VCaP (cell line): ENCODE measurements around the gene PPP6R2.

Experiments
- H3K27ac ChIP-seq: fragments of 450-650 bp; 2 replicates; pipeline ENCODE4 v1.5.1; 2017
- TF ChIP-seq, protein P1 (sequence below): fragments of 450-650 bp; conservative IDR thresholded peaks from 2 replicates; pipeline ENCODE4 v1.5.1; 2017; ENCODE audit warnings: mild to moderate bottlenecking, moderate library complexity

Gene PPP6R2

DNA sequence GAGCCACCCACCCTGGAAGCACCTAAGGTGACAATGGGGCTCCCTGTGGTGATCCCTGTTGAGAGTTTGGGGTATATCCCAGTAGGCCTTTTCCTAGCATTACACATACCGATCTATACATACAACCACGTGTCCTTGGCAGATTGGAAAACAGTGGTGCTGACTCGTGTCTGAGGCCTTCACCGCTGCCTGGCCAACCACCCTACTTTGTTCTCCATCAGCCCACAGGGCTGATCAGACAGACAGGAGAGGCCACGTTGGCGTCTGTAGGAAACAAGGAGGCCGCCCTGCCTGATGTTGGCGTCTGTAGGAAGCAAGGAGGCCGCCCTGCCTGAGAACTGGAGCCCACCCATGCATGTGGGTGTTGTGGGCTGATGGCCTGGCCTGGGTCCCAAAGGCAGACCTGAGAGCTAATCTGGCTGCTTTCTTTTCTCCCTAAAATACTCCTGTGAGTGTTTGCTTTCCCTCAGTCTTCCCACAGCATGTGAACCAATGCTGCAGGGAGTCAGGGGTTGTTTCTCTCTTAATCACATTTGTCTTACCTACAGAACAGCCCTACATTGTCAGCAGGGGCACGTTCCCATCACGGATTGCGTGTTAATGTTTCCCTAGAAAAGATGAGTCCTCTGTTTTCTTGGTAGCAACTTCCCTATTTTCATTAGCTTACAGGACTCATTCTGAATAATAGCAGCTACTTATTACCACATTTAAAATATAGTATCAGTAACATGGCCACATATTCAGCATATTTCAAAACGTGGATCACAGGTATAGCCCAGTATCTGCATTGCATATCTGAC is 74.5 kb downstream of the PPP6R2 start:
- TF ChIP-seq, protein P1, sequence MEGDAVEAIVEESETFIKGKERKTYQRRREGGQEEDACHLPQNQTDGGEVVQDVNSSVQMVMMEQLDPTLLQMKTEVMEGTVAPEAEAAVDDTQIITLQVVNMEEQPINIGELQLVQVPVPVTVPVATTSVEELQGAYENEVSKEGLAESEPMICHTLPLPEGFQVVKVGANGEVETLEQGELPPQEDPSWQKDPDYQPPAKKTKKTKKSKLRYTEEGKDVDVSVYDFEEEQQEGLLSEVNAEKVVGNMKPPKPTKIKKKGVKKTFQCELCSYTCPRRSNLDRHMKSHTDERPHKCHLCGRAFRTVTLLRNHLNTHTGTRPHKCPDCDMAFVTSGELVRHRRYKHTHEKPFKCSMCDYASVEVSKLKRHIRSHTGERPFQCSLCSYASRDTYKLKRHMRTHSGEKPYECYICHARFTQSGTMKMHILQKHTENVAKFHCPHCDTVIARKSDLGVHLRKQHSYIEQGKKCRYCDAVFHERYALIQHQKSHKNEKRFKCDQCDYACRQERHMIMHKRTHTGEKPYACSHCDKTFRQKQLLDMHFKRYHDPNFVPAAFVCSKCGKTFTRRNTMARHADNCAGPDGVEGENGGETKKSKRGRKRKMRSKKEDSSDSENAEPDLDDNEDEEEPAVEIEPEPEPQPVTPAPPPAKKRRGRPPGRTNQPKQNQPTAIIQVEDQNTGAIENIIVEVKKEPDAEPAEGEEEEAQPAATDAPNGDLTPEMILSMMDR, result no peak
- no peak overlapping the region for H3K27ac ChIP-seq

DNA sequence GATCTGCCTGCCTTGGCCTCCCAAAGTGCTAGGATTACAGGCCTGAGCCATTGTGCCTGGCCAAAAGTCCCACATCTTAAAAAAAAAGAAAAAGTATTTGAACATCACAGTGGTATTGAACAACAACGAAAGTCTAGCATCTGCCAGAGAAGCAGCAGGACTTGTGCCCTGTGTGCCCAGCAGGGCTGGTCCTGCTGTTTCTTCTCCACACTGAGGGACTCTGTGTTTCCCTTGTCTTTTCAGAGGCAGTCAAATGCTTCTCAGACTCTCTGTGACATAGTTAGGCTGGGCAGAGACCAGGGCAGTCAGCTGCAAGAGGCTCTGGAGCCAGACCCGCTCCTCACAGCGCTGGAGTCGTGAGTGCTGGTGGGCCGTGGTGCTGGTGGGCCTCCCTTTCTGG is 75.5 kb downstream of the PPP6R2 start:
- TF ChIP-seq, protein P1, result no peak
- H3K27ac ChIP-seq, result no peak overlapping the region

DNA sequence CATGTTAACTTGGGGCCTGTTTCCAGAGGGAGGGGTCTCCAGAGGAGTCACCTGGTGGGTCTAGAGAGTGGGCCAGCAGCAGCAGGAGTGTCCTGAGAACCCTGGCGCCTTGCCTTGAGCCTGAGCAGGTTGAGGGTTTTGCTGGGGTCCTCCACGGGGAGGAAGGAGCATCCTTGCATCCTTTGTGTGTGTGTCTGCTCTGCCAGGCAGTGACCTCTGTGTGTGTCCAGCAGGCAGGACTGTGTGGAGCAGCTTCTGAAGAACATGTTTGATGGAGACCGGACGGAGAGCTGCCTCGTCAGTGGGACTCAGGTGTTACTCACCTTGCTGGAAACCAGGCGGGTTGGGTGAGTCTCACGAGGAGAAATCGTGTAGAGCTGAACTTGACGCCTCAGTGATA is 76.0 kb downstream of the PPP6R2 start:
- TF ChIP-seq, protein P1, result no peak
- no peak overlapping the region for H3K27ac ChIP-seq

DNA sequence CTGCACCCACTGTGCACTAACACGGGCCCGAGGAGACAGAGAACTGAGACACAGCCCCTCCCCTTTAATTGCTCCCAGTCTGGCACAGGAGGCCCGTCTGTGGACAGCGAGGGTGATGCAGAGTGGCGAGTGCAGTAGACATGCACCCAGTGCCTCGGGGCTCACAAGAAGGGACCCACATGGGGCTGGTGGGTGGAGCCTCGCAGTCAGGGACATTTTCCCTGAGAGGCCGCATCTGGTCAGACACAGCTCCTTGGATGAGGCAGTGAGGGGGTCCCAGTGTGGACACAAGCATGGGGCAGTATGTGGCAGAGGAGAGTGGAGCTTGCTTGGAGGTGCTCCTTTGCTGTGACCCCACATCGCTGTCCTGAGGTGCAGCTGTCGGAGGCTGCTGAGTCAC is 76.9 kb downstream of the PPP6R2 start:
- H3K27ac ChIP-seq, result no peak overlapping the region
- TF ChIP-seq, protein P1, result no peak

DNA sequence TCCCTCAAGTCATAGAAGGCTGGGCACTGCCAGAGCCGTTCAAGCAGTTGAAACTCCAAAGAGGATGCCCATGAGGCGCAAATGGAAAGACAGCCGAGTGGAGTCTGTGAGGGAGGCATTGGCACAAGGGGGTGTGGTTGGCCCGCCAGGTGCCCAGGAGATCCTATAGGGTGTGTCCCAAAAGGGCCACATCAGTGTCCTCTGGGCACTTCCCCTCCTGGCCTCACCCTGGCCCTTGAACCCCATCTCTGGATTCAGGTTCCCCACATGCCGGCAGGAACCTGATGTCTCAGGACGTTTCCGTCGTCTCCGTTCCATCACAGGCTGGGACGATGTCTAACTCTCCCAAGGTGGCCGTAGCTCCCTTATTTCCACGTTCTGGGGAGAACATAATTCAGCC is 77.5 kb downstream of the PPP6R2 start:
- TF ChIP-seq, protein P1, result no peak
- H3K27ac ChIP-seq, result no peak overlapping the region

DNA sequence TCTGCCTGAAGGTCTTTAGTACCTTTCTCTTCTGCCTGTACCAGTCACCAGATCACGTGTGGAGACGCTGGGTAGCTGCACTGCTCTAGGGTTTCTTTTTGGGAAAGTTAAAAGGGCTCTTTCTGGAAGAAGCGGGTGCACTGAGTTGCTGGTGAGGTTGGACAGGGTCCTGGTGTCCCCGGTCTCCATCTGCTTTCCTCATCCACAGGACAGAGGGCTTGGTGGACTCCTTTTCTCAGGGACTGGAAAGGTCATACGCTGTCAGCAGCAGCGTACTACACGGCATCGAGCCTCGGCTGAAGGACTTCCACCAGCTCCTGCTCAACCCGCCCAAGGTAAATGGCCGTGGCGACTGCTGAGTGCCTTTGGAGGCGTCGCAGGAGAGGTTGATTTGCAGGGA is 78.9 kb downstream of the PPP6R2 start:
- no peak overlapping the region for H3K27ac ChIP-seq
- TF ChIP-seq, protein P1, result no peak

DNA sequence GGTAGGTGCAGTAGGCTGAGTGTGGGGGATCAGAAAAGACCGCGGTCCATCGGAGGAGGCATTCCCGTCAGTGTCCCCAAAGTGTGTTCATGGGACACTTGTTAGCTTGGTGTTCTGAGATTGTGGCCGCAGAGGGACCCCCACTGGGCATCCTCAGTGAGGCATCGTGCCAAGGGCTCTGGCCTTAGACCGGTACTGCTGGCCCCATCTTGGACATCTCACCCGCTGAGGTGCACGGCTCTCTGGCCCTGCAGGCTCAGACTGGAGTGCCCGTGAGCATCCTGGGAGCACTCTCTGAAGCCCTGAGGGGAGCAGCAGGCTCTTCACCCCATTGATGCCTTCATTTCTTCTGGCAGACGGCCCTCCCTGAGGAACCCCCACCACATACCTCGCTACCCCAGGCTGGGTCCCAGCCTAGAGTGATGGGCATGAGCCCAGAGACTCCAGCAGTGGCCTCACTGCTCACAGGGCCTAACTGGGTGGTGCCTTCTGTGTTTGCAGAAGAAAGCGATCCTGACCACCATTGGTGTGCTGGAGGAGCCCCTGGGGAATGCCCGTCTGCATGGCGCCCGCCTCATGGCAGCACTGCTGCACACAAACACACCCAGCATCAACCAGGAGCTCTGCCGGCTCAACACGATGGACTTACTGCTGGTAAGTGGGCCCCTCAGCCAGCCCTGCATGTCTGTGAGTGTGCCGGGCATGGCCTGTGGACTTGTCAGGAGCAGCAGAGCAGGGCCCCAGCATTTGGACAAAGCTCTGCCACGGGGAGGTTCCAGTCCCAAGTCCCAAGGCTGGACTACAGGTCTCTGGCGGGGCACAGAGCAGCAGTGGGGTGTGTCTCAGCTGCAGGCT is 80.1 kb downstream of the PPP6R2 start:
- H3K27ac ChIP-seq, result no peak overlapping the region
- TF ChIP-seq, protein P1, result no peak
